Measurements from ENCODE around the gene MICAL3. TPM values are rescaled to one million over a fixed set of nuclear protein-coding genes. Genes with fewer than 3 reads are reported as not detected.

Gene MICAL3
- total RNA-seq, 4 donors from 2014 or later, result 23.9 to 49.2 (median 34.5) TPM

DNA sequence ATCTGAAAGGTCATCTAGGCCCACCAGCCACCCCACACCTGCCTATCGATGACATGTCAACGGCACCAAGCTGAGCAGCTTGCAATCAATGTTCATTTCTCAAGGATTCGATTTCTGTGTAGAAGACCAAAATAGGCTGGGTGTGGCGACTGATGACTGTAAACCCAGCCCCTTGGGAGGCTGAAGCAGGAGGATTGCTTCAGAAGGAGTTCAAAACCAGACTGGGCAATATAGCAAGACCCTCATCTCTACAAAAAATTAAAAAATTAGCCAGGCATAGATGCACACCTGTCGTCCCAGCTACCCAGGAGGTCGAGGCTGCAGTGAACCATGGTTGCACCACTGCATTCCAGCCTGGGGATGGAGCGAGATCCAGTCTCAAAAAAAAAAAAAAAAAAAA is 108.7 kb downstream of the MICAL3 start:
- TF ChIP-seq, protein P1, sequence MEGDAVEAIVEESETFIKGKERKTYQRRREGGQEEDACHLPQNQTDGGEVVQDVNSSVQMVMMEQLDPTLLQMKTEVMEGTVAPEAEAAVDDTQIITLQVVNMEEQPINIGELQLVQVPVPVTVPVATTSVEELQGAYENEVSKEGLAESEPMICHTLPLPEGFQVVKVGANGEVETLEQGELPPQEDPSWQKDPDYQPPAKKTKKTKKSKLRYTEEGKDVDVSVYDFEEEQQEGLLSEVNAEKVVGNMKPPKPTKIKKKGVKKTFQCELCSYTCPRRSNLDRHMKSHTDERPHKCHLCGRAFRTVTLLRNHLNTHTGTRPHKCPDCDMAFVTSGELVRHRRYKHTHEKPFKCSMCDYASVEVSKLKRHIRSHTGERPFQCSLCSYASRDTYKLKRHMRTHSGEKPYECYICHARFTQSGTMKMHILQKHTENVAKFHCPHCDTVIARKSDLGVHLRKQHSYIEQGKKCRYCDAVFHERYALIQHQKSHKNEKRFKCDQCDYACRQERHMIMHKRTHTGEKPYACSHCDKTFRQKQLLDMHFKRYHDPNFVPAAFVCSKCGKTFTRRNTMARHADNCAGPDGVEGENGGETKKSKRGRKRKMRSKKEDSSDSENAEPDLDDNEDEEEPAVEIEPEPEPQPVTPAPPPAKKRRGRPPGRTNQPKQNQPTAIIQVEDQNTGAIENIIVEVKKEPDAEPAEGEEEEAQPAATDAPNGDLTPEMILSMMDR (IDR thresholded peaks at IDR 0.05), result no peak
- DNase-seq (ENCODE audit: low spot score) (no peak), ATAC-seq (ENCODE audit: low FRiP score) (no peak)

- ATAC-seq (ENCODE audit: low FRiP score), result no peak
- no peak for DNase-seq (ENCODE audit: low spot score)
- TF ChIP-seq, protein P1 (IDR thresholded peaks at IDR 0.05), result no peak
Measured at GRCh38 chr22:17915188-17915587, 109.2 kb downstream of the MICAL3 start.

DNA sequence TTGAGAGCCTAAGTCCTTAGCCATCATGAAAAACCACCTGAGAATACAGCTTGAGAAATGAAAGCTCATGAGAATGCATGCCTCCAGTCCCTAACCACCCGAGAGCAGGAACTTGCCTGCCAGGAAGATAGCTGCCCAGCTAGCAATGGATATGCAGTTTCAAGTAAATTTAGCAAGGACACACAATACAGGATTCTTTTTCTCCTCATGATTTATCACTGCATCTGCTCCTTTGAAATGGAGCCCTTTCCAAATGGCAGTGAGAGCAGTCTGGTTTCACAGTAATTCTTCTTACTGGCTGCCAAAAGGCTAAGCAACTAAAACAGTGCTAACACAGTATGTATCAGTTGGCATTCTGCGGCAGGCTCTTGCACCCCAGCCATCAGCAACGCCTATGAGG is 109.9 kb downstream of the MICAL3 start:
- ATAC-seq (ENCODE audit: low FRiP score), result no peak
- DNase-seq (ENCODE audit: low spot score), result no peak
- TF ChIP-seq, protein P1 (IDR thresholded peaks at IDR 0.05), result no peak

DNA sequence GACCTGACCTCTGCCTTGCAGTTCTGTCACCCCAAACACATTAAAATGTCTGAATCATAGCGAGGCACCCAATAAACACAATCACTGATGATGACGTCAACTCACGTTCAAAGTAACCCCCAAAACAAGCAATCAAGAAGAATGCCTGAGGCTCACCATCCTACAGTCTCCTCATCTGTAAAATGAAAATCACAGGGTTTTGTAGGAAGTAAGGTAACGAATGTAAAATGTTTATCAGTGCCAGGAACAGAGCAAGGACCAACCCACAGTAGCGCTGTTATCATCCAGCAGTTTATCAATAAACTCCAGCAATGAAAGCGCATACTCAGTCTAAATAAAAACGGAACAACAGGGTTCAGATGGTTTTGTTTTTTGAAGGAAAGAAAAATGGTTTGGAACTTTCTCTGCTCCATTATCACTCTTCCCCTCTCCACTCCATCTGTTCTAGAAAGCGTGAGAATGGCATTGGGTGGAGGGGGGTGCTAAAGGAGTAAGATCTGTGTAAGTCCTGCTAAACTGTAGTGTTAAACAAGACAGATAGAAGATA is 110.5 kb downstream of the MICAL3 start:
- TF ChIP-seq, protein P1 (IDR thresholded peaks at IDR 0.05), result no peak
- no peak for DNase-seq (ENCODE audit: low spot score)
- no peak for ATAC-seq (ENCODE audit: low FRiP score)

DNA sequence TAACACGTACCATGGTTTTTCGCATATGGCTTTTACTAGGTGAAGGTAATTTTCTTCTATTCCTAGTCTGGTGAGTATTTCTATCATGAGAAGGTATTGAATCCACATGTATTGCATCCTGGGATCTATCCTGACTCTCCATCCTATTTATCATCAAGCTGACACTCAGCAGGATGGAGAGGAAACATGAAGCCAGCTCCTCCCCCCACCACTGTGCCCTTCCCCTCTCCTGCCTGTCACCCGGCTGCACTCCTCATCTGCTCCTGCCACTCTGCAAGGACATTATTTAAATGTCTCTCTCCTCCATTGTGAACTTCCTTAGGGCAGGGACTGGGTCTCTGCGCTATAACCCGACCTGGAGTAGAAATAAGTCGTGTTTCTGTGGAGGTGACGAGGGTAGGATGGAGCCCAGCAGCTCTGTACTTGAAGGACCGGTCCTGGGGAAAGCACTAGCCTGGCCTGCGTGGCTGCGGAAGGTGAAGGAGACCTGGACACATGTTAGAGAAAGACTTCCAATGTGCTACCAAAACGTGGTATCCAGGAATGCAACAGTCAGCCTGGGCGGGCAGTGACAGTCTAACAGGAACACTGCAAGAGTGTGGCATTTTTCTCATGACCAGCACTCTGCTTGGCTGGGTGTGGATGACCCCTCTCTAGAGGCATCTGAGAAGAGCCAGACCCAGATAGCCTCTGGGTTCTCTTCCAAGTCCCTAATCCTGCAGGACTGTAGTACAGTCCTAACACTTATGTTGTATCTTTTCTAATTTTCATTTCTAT is 111.2 kb downstream of the MICAL3 start:
- DNase-seq (ENCODE audit: low spot score) (no peak), ATAC-seq (ENCODE audit: low FRiP score) (no peak)
- TF ChIP-seq, protein P1 (IDR thresholded peaks at IDR 0.05), result no peak

DNA sequence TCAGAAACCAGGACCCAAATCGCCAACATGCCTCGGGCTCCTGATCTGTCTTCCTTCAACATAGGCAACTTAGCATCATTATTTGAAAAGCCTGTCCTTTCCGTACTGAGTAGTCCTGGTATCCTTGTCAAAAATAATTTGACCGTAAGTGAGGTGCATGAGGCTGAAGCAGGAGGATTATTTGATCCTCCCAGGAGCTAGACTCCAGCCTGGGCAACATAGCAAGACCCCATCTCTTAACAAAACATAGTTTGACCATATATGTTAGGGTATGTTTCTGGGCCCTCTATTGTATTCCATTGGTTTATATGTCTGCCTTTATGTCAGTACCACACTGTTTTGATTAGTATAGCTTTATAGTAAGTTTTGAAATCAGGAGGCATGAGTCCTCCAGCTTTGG is 112.5 kb downstream of the MICAL3 start:
- ATAC-seq (ENCODE audit: low FRiP score) (no peak), DNase-seq (ENCODE audit: low spot score) (no peak)
- TF ChIP-seq, protein P1 (IDR thresholded peaks at IDR 0.05), result no peak

GRCh38 chr22:17911312-17911705 is 113.1 kb downstream of the MICAL3 start:
- TF ChIP-seq, protein P1 (IDR thresholded peaks at IDR 0.05), result no peak
- DNase-seq (ENCODE audit: low spot score) (no peak), ATAC-seq (ENCODE audit: low FRiP score) (no peak)
